K562 (cell line): Measurements from ENCODE around the gene COPB2. TPM values are rescaled to one million over a fixed set of nuclear protein-coding genes. Genes with fewer than 3 reads are reported as not detected.

Experiments used
- CBFA2T3 ChIP-seq: fragments of 450-650 bp; IDR thresholded peaks from 2 replicates; pipeline ENCODE4 v1.6.1; 2017
- CBX1 ChIP-seq: sonication (generic); IDR thresholded peaks from 2 replicates; pipeline ENCODE4 v1.6.1; 2016; ENCODE audit warnings: antibody characterized with exemption, low read depth, mild to moderate bottlenecking
- CBX3 ChIP-seq, 2 experiments: IDR thresholded peaks; 1 replicate in 1 of 2; 2 replicates in 1 of 2; pipeline ENCODE4 v1.6.1; 2012; ENCODE audit warnings: inconsistent platforms in 2 of 2, low read length in 2 of 2, borderline replicate concordance in 1 of 2, control low read depth in 1 of 2
- CBX5 ChIP-seq: IDR thresholded peaks from 2 replicates; pipeline ENCODE4 v1.6.1; 2014; ENCODE audit warnings: low read depth, borderline replicate concordance
- CC2D1A ChIP-seq: fragments of 450-650 bp; IDR thresholded peaks from 2 replicates; pipeline ENCODE4 v1.6.1; 2017; ENCODE audit warnings: mild to moderate bottlenecking
- EHMT2 ChIP-seq: fragments of 450-650 bp; IDR thresholded peaks from 2 replicates; pipeline ENCODE4 v1.6.1; 2018; ENCODE audit warnings: antibody characterized with exemption
- ETV1 ChIP-seq: fragments of 450-650 bp; conservative IDR thresholded peaks from 2 replicates; pipeline ENCODE4 v1.6.1; 2016; ENCODE audit warnings: missing genetic modification characterization, control low read depth, low read depth, missing compliant biosample characterization
- FOXP1 ChIP-seq: sonication (generic); formaldehyde crosslinking; IDR thresholded peaks from 2 replicates; pipeline ENCODE4 v1.8.0; 2022; ENCODE audit warnings: mild to moderate bottlenecking, missing genetic modification reagents
- JUND ChIP-seq, 2 experiments: IDR thresholded peaks; 2 replicates in 1 of 2; 3 replicates in 1 of 2; pipeline ENCODE4 v1.6.1; 2011; ENCODE audit warnings: borderline replicate concordance in 2 of 2, low read depth in 2 of 2, low read length in 2 of 2, improper control_type of control experiment in 1 of 2, missing biosample characterization in 1 of 2, missing genetic modification characterization in 1 of 2, missing genetic modification reagents in 1 of 2
- KDM4B ChIP-seq, 2 experiments: fragments of 450-650 bp in 1 of 2; sonication (generic) in 1 of 2; IDR thresholded peaks; 2 replicates each; pipeline ENCODE4 v1.6.1; 2016 to 2017; ENCODE audit warnings: borderline replicate concordance in 2 of 2, antibody characterized with exemption in 1 of 2, low read depth in 1 of 2, mild to moderate bottlenecking in 1 of 2
- KLF10 ChIP-seq: fragments of 250-450 bp; sonication (Bioruptor Pico); IDR thresholded peaks from 2 replicates; pipeline ENCODE4 v1.6.1; 2021; ENCODE audit warnings: matching md5 sums
- MCM2 ChIP-seq: fragments of 450-650 bp; IDR thresholded peaks from 2 replicates; pipeline ENCODE4 v1.6.1; 2017; ENCODE audit warnings: low read depth, mild to moderate bottlenecking
- MYC ChIP-seq, 2 experiments: fragments of 250-450 bp in 1 of 2; sonication (Bioruptor Pico) in 1 of 2; IDR thresholded peaks; 2 replicates each; pipeline versions ENCODE4 v1.5.1 to v1.6.1; 2012 to 2021; ENCODE audit warnings: low read depth in 2 of 2, borderline replicate concordance in 1 of 2, improper control_type of control experiment in 1 of 2, low read length in 1 of 2, mild to moderate bottlenecking in 1 of 2, moderate library complexity in 1 of 2
- NEUROD1 ChIP-seq: fragments of 150-350 bp; IDR thresholded peaks from 2 replicates; pipeline ENCODE4 v1.6.1; 2014; ENCODE audit warnings: borderline replicate concordance, low read length, low read depth; ENCODE audit not compliant: partially characterized antibody
- POLR3G ChIP-seq: IDR thresholded peaks from 2 replicates; pipeline ENCODE4 v1.6.1; 2011; ENCODE audit not compliant: insufficient read length, insufficient replicate concordance; ENCODE audit errors: extremely low read depth
- RB1 ChIP-seq: fragments of 450-650 bp; IDR thresholded peaks from 2 replicates; pipeline ENCODE4 v1.6.1; 2017; ENCODE audit warnings: low read depth, mild to moderate bottlenecking
- RFX7 ChIP-seq: fragments of 250-450 bp; sonication (Bioruptor Pico); IDR thresholded peaks from 2 replicates; pipeline ENCODE4 v1.5.1; 2021; ENCODE audit warnings: mild to moderate bottlenecking
- STAG1 ChIP-seq: sonication (generic); formaldehyde crosslinking; IDR thresholded peaks from 2 replicates; pipeline ENCODE4 v1.5.0; 2020; ENCODE audit warnings: missing genetic modification reagents, borderline replicate concordance
- TARDBP ChIP-seq: fragments of 450-650 bp; IDR thresholded peaks from 2 replicates; pipeline ENCODE4 v1.6.1; 2016
- ZNF232 ChIP-seq: sonication (generic); formaldehyde crosslinking; IDR thresholded peaks from 2 replicates; pipeline ENCODE4 v1.8.0; 2022; ENCODE audit warnings: mild to moderate bottlenecking, missing genetic modification reagents
- ZNF324 ChIP-seq: fragments of 250-450 bp; sonication (Bioruptor Pico); IDR thresholded peaks from 2 replicates; pipeline ENCODE4 v1.4.0; 2020; ENCODE audit warnings: mild to moderate bottlenecking
- ZNF764 ChIP-seq: fragments of 250-450 bp; sonication (Bioruptor Pico); IDR thresholded peaks from 2 replicates; pipeline ENCODE4 v1.4.0; 2020; ENCODE audit warnings: low read depth, mild to moderate bottlenecking, moderate library complexity
- polyA plus RNA-seq, 8 experiments: library from polyadenylated mRNA; depleted of rRNA in 4 of 8; stranded (reverse) in 5 of 8; unstranded in 3 of 8; fragments of >200 nt; fragmentation: Nextera tagmentation in 2 of 8; fragmentation: Illumina TruSeq in 1 of 8; extraction: Ambion mirVana in 2 of 8; extraction: Trizol in 1 of 8; gene quantifications; 2 replicates each; pipeline versions ENCODE4 v1.2.1 to v1.2.3, GENCODE V29; 2011 to 2014; ENCODE audit warnings: inconsistent platforms in 1 of 8, missing spikeins in 1 of 8
- total RNA-seq, 7 experiments: library from RNA; depleted of rRNA in 6 of 7; stranded (reverse); fragments of >200 nt in 6 of 7; fragmentation: Illumina TruSeq in 2 of 7; extraction: Trizol in 2 of 7; gene quantifications; 2 replicates each; pipeline versions ENCODE4 v1.2.1 to v1.2.3, GENCODE V29; 2011 to 2021; ENCODE audit warnings: low replicate concordance in 1 of 7
- TF ChIP-seq, protein P1 (sequence below): fragments of 450-650 bp; conservative IDR thresholded peaks from 2 replicates; pipeline ENCODE4 v1.6.1; 2016; ENCODE audit warnings: missing genetic modification characterization, low read depth, mild to moderate bottlenecking, control low read depth, missing compliant biosample characterization
- TF ChIP-seq, protein P2 (sequence below): sonication (generic); formaldehyde crosslinking; IDR thresholded peaks from 2 replicates; pipeline ENCODE4 v1.8.1; 2023; ENCODE audit warnings: mild to moderate bottlenecking, missing genetic modification reagents, moderate library complexity
- TF ChIP-seq, protein P3 (sequence below): sonication (generic); formaldehyde crosslinking; IDR thresholded peaks from 2 replicates; pipeline ENCODE4 v1.8.1; 2023; ENCODE audit warnings: mild to moderate bottlenecking, missing genetic modification reagents

COPB2 gene
- total and polyA plus RNA-seq, 9 of the 15 experiments (the other 6 are each of a cell fraction or from before 2014, with no cell fraction given), result 64.3 to 189 (median 130) TPM

DNA sequence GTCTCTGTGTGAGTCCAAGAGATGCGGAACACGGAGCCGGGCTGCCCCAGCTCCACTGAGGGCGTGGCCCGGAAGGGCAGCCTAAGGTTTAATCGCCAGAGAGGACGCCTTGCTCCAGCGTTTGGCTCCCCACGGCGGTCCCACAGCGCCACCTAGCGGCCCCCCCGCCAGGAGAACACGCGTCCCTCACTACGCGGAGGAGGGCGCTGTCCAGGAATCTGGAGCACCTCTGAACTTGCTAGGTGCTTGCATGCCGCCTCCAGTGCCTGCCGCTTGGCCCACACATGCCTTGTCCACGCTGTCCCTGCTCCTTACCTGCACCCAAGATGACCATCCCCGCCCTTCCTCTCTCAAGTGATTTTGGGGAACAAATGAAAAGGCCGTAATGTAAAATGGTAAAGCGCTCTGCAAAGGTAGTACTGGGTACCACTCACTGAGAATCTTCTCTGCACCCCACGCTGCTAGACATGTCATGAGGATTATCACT, 60.0 kb downstream of the COPB2 start (continued):
- no peak for TF ChIP-seq KLF10 (CRISPR knock-in tag)
- no peak for TF ChIP-seq RFX7 (CRISPR knock-in tag)
- peak; percentile 26 for TF ChIP-seq NEUROD1
- peak; percentile 97 for TF ChIP-seq RB1
- TF ChIP-seq, protein P1, sequence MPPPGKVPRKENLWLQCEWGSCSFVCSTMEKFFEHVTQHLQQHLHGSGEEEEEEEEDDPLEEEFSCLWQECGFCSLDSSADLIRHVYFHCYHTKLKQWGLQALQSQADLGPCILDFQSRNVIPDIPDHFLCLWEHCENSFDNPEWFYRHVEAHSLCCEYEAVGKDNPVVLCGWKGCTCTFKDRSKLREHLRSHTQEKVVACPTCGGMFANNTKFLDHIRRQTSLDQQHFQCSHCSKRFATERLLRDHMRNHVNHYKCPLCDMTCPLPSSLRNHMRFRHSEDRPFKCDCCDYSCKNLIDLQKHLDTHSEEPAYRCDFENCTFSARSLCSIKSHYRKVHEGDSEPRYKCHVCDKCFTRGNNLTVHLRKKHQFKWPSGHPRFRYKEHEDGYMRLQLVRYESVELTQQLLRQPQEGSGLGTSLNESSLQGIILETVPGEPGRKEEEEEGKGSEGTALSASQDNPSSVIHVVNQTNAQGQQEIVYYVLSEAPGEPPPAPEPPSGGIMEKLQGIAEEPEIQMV, result no peak
- no peak for TF ChIP-seq ZNF232 (CRISPR knock-in tag)
- TF ChIP-seq ETV1 (tag), result peak; percentile 79
- peak; percentile 76; the same call in 1 of the 2 replicates for TF ChIP-seq FOXP1 (CRISPR knock-in tag)
- peak in 1 of 2 experiments; percentile 35; a peak in 1 of 4 replicates for TF ChIP-seq KDM4B (IDR thresholded peaks at IDR 0.05; ENCODE audit: borderline replicate concordance in 2 of 2, low read depth in 1 of 2)
- TF ChIP-seq CC2D1A, result peak; percentile 84; the same call in 1 of the 2 replicates
- 0 out of 2 replicates have a peak, but pooled peaks have one; percentile 15 for TF ChIP-seq CBFA2T3
- TF ChIP-seq JUND (IDR thresholded peaks at IDR 0.05; ENCODE audit: borderline replicate concordance, low read depth, low read length), result peak; percentile 70
- no peak; the same call in 2 of the 3 replicates for TF ChIP-seq JUND (tag; IDR thresholded peaks at IDR 0.05; ENCODE audit: borderline replicate concordance, low read depth, low read length)
- TF ChIP-seq ZNF764, result no peak
- TF ChIP-seq CBX5, result peak; percentile 81; the same call in 1 of the 2 replicates
- TF ChIP-seq, protein P2, sequence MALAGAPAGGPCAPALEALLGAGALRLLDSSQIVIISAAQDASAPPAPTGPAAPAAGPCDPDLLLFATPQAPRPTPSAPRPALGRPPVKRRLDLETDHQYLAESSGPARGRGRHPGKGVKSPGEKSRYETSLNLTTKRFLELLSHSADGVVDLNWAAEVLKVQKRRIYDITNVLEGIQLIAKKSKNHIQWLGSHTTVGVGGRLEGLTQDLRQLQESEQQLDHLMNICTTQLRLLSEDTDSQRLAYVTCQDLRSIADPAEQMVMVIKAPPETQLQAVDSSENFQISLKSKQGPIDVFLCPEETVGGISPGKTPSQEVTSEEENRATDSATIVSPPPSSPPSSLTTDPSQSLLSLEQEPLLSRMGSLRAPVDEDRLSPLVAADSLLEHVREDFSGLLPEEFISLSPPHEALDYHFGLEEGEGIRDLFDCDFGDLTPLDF, result 0 out of 2 replicates have a peak, but pooled peaks have one; percentile 23
- TF ChIP-seq POLR3G, result no peak
- TF ChIP-seq EHMT2, result 0 out of 2 replicates have a peak, but pooled peaks have one; percentile 31
- peak; percentile 70; the same call in 1 of the 2 replicates for TF ChIP-seq CBX1
- peak; percentile 97 for TF ChIP-seq STAG1 (CRISPR knock-in tag)
- peak; percentile 85 for TF ChIP-seq MYC (IDR thresholded peaks at IDR 0.05; ENCODE audit: low read depth, low read length)
- no peak for TF ChIP-seq MYC (CRISPR knock-in tag; IDR thresholded peaks at IDR 0.05; ENCODE audit: borderline replicate concordance, low read depth)
- peak; percentile 51; the same call in 1 of the 2 replicates for TF ChIP-seq ZNF324 (CRISPR knock-in tag)
- TF ChIP-seq MCM2, result no peak
- TF ChIP-seq, protein P3, sequence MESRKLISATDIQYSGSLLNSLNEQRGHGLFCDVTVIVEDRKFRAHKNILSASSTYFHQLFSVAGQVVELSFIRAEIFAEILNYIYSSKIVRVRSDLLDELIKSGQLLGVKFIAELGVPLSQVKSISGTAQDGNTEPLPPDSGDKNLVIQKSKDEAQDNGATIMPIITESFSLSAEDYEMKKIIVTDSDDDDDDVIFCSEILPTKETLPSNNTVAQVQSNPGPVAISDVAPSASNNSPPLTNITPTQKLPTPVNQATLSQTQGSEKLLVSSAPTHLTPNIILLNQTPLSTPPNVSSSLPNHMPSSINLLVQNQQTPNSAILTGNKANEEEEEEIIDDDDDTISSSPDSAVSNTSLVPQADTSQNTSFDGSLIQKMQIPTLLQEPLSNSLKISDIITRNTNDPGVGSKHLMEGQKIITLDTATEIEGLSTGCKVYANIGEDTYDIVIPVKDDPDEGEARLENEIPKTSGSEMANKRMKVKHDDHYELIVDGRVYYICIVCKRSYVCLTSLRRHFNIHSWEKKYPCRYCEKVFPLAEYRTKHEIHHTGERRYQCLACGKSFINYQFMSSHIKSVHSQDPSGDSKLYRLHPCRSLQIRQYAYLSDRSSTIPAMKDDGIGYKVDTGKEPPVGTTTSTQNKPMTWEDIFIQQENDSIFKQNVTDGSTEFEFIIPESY (CRISPR knock-in tag), result peak; percentile 78
- TF ChIP-seq CBX3 (IDR thresholded peaks at IDR 0.05; ENCODE audit: borderline replicate concordance in 1 of 2, low read length in 2 of 2), result peak in 1 of 2 experiments; percentile 45; a peak in 1 of 3 replicates
- peak; percentile 66; the same call in 1 of the 2 replicates for TF ChIP-seq TARDBP
